HUDEP-2 (cell line): ENCODE data around the gene CPNE9.

Source experiments
- DNase-seq, 76 experiments: peaks; one replicate each; lab custom pipeline; 2025; ENCODE audit not compliant: unreplicated experiment in 76 of 76; lab: John Stamatoyannopoulos, UW

CPNE9 gene

DNA sequence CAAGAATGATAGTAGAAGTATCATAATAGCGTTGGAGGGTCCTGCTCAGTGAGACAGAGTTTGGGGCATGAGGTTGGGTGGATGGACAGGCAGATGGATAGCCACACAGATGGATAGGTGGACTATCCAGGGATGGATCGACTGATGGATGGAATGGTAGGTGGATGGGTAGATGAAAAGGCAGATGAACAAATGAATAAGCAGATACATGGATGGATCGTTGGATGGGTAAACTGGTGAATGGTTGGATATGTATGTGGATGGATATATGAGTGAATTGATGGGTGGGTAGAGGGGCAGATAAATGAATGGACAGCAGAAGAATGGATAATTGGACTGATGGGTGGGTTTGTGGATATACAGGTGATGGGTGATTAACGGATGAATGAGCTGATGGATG is 9.5 kb downstream of the CPNE9 start:
- no peak for DNase-seq

DNA sequence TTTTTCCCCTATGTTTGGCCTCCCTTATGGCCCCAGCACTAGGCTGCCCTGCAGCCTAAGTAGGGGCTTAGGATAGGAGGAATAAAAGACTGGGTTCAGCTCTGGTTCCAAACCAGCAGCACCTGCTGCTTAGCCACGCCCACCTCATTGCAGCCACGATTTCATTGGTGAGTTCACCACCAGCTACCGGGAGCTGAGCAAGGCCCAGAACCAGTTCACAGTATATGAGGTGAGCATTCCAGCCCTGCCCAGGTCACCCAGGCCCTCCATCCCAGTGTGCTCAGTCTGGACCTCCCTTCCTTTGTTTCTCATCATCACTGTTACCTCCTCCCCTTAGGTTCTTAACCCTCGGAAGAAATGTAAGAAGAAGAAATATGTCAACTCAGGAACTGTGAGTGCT is 11.5 kb downstream of the CPNE9 start:
- DNase-seq: peak in 15 of 76 experiments; percentile 7 to 33 (median 14)

DNA sequence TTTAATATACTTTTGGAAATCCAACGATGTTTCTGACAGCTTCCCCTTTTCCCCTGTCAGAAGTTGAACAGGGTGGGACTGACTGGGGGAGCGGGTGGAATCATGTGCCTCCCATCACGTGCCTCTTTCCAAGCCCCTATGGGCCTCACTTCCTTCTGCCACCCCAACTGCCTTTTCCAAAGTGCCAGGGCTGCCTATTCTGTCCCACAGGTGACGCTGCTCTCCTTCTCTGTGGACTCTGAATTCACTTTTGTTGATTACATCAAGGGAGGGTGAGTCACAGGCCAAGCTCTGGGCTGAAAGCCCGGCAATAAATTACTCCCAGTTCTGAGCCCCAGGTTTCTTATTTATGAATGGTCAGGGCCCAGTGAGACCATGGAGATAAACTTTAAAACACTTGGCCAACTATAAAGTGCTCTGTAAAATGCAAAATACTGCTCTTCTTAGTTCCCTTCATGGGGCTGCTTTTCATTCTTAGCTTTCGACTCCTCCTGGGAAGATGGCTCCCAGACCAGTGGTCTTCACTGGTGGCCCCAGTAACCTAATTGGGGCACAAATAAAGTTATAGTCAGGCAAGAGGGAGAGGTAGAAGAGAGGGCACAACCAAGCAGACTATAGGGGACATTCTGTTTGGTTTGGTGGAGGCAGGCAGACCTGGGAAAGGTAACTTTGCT is 12.3 kb downstream of the CPNE9 start:
- DNase-seq: peak in 73 of 76 experiments; percentile 18 to 90 (median 76)

DNA sequence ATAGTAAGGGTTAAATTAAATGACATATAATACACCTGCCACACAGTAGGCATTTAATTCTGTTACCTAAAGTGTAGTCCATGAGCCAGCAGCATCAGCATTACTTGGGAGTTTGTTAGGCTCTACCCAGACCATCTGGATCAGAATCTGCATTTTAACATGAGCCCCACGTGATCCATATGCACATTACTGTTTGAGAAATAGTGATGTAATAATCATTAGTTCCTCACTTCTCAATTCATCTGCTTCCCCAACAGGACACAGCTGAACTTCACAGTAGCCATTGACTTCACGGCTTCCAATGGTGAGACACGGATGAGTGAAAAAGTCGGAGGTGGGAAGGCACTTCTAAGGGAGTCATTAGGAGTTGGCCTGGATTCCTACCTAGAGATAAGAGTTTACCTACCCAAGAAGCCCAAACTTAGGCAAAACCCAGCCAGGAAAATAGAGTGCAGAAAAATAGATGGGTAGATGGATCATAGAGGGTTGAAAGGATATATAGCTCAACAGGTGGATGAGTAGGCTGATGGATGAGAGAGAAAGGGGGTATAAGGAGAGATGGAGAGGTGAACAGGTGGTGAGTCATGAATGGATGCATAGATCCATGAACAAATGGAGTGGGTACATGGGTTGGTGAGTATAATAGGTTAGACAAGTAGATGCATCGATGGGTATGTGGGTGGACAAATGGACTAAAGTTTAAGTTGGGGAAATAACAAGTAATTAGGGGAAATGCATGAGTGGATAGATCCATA is 13.3 kb downstream of the CPNE9 start:
- no peak for DNase-seq

DNA sequence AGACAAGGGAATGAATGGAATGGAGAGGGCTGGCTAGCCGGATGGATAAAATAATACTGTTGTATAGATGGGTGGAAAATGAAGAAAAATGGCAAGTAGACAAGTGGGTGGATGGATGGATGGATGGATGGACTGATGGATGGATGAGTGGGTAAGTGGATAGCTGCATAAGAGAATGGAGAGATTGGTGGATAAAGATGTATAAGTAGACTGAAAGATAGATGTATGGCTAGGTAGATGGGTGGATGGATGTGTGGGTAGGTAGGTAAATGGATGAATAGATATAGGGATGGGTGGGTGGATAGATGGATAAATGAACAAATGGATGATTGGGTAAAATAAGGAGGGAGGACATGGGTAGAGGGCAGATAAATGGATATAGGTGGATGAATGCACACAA is 13.9 kb downstream of the CPNE9 start:
- no peak for DNase-seq

DNA sequence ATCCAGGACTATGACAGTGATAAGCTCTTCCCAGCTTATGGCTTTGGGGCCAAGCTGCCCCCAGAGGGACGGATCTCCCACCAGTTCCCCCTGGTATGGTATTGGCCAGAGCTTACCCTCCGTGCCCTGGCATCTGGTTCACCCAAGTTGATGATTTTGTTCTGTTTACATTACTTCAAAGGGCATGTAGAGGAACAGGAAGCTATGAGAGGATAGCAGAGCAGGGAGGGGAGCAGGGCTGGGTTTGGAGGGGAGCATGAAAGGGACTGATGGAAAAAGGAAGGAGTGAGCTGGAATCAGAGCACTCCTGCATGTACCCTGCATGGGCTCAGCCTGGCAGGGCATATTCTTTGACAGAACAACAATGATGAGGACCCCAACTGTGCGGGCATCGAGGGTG is 14.5 kb downstream of the CPNE9 start:
- no peak for DNase-seq

DNA sequence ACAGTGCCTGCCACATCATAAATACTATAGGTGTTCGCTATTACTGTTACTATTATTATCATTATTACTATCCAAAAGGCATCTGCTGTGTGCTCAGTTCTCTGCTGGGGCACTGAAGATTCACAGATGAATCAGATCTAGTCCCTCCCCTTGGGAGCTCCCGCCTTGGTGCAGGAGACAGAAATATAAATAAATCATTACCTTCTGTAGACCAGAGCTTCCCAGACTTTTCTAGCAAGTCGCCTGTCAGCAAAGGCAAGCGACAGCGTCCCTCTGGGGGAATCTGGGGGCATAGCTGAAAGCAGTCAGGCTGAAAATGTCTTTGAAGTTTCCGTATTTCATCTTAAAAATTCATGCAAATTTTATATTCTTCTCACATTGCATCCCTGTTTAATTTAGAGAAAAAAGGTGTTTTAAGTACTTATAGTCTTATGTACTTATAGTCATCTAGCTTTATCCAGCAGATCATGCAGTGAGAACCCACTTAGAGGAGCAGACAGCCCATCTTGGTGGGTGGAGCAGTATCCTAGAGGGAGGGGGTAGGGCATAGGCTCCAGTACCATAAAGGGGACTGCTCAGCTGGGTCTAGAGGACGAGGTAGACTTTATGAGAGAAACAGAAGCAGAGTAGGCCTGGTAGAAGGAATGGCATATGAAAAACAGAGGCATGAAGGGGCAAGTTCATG is 17.5 kb downstream of the CPNE9 start:
- no peak for DNase-seq

DNA sequence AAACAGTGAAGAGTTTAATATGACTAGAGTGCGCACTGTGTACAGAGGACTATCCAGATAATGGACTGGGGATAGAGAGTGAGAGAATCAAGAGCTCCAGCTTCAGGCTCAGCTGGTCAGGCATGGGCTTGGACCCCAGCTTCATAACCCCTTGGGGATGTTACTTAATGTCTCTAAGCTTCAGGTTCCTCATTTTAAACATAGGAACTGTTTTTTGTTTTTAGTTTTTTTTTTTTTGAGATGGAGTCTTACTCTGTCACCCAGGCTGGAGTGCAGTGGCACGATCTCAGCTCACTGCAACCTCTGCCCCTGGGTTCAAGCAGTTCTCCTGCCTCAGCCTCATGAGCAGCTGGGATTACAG is 18.0 kb downstream of the CPNE9 start:
- no peak for DNase-seq

DNA sequence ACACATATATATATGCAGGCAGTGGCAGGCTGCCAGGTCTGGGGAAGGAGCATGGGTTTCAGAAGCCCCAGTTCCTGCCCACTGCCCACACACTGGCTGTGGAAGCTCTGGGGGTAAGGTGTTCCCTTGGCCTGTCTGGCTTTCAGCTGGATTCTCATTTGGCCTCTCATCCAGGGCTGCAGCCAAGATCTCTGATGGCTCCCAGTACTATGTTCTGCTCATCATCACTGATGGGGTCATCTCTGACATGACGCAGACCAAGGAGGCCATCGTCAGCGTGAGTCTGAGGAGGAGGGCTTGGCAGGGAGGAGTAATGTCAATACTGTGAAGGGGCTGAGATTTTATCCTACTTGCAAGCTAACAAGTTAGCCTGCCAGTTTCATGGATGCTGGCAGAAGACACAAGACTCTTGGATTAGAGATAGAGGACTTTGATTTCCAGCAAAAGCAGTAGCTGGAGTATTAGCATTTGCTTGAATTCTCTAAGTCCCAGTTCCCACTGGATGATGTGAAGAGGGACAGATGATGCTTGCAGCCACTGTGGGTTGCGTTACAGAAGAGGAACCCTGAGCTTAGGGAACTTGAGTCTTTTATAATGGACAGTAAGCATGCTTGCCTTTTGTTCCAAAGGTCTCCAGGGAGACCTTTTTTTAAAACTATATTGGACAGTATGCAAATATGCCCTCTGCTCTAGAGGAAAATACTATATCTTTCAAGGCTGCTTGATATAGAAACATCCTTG is 22.3 kb downstream of the CPNE9 start:
- DNase-seq: no peak

DNA sequence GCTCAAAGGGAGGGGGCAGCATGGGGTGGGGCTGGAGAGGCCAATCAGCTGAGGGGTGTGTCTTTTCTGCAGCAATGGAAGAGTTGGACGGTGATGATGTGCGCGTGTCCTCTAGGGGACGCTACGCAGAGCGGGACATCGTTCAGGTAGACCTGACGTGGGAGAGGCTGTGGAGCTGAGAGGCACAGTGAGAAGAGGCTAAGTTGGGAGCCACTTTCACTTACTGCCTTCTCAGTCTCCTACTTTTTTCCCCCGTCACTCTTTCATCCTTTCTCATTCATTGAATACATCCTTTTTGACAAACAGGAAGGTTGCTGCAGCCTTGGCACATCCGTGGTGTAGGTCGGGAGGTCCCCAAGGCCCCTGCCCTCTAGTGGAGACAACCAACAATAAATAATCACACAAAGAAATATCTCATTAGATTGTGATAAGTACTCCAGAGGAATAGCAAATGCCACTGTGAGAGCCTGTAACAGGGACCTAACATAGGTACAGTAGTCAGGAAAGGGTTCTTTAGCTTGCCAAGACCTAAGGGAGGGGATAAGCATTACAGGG is 23.5 kb downstream of the CPNE9 start:
- DNase-seq: peak in 36 of 76 experiments; percentile 5 to 71 (median 32)

DNA sequence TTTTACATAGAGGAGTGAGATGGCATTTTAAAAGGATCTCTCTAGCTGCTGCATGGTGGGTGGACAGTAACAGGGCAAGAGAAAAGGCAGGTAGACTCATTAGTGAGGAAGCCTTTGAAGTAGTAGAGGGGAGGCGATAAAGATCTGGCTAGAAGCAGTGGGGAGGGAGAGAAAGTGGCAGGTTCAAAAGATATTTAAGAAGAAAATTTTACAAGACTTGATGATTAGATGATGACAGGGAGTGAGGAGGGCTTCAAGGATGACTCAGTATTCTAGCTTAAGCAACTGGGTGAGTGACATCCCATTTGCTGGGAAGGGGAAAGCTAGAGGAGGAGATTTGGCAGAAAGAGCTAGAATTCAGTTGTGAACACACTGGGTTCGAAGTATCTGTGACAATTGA is 24.1 kb downstream of the CPNE9 start:
- no peak for DNase-seq

DNA sequence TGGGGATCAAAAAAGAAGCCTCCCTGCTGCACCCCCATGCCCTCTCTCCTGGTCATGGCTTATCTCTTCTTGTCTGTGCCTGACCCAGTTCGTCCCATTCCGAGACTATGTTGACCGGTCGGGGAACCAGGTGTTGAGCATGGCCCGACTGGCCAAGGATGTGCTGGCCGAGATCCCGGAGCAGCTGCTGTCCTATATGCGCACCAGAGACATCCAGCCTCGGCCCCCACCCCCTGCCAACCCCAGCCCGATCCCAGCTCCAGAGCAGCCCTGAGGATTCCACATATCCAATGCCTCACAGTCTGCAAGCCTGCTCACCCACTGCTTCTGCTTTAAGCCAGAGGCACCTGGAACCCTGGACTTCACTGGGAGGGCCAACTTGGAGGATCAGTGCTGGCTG is 25.8 kb downstream of the CPNE9 start:
- DNase-seq: no peak

DNA sequence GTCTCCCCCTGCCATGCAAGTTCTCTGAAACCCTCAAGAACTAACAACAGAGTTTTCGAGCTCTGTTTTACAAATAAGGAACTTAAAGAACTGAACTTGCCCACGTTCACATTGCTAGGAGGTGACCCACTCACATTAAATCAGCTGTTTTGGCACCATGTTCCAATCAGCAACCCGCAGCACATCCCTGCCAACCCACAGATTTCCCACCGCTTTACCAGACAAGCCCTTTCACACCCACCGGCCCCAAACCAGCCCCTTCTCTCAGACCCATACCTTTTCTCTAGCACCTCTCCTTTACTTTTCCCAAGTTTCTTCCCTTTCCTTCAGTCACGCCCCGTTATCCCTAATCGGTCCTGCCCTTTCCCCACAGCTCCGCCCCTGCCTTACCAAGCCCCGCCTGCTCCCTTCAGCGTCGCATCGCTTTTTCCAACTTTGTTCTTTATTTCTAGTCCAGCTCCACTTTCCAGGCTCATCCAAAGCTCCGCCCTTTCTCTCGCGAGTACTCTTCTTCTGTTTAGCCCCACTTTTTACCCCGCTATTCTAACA is 27.1 kb downstream of the CPNE9 start:
- DNase-seq: peak in 6 of 76 experiments; percentile 49 to 72 (median 65)

DNA sequence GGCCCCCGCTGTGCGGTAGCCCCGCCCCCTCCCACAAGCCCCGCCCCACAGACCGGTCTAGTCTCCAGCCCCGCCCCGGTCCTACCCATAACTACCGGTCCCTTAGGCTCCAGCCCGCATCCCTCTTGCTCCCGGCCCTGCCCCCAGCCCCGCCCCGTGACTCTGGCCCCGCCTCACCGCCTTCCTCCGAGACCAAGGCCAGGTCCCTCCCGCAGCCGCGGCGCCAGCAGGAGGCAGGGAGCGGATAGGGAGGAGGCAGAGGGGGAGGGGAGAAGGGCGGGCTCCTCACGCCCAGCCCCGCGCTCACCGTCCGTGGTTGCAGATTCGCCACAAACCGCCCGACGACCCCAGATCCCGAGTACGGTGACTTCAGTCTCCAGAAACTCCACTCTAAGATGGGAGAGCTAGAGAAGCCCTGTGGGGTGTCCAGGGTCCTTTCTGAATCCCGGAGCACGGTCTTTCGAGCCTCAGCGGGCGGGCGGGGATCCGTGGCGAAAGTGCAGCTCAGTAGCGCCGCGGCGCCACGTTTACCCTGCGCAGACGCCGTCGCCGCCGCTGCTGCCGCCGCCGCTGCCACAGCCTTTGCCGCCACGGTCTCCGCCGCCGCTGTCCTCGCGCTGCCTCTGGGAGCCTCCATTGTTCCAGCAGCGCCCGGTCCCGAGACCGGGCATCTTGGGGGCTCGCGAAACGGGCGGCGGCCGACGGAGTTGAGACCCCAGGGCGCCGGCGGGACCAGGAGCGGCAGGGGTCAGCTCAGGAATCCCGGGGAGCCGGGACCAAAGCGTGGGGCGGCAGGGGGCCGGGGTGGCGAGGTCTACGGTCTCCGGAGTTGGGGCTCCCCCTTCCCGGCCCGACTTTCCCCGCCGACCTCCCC is 27.8 kb downstream of the CPNE9 start, which contains the start of gene BRPF1:
TSS of gene BRPF1 (plus strand) at position 530 of the 874 bp plus-strand sequence. CDS start 2,406 bp downstream, outside the sequence.
- peak; percentile 65 to 99 (median 98) for DNase-seq

DNA sequence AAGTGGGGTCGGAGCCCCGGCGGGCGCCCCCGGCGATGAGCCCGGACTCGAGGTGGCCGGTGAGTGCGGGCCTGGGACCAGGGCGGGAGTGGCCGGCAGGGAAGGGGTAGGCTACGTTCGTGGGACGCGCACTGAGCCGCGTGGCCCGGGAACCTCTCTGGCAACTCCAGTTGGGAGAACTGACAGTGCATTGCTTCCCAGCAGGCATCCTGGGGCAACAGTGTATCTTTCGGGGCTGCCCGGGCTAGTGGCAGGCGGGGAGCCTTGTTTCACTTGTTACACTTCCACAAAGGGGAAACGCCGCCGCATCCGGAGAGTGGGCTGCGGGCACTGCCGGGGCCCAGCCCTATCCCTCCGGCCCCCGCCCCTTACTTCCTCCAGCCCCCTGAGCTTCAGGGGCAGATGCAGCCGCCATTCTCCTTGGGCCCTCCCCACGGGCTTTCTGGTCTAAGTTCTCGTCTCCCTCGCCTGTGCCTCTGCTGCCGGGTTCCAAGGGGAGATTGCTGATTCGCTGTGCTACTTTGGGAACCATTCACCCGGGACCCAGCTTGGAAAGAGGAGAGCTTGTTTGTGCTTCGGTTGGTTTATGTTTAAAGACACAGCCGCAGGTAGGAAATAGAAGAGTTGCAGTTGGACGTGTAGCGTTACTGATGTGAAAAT is 28.6 kb downstream of the CPNE9 start:
- peak in 2 of 76 experiments; percentile 12 to 13 for DNase-seq

DNA sequence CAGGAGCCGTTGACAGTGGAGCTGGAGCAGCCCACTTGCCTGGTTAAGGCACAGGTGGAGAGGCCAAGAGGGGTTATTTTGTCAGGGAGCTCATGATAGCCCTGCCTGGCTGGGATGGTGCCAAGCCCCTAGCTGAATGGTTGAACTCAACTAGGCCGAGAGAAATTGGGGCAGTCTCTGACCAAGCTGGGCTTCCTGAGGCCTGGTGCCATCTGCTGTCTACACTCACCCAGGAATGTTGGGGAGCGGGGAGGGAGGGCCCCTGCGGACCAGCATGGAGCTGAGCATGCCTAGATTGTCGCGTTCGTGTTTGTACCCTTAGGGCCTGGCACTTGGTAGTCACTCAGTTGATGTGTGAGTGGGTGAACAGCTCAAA is 29.1 kb downstream of the CPNE9 start:
- peak in 7 of 76 experiments; percentile 4 to 24 (median 8) for DNase-seq

DNA sequence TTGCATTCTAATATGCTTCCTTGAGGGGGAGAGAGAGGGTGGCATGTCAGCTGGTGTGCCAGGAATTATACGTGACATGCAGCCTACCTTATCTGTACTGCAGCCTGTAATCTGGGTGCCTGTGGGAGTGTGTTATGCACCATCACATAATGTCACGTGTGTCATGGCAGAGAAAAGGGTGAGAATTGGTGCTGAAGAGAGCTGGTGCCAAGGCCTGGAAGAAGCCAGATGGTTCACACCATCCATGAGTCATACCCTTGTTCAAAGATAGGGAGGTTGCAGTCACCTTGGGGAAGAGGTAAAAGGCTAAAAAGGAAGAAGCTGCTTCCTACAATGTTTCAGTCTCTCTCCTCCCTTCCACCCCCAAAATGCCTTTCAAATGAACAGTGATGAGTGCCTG is 33.2 kb downstream of the CPNE9 start:
- peak in 72 of 76 experiments; percentile 9 to 85 (median 55) for DNase-seq

DNA sequence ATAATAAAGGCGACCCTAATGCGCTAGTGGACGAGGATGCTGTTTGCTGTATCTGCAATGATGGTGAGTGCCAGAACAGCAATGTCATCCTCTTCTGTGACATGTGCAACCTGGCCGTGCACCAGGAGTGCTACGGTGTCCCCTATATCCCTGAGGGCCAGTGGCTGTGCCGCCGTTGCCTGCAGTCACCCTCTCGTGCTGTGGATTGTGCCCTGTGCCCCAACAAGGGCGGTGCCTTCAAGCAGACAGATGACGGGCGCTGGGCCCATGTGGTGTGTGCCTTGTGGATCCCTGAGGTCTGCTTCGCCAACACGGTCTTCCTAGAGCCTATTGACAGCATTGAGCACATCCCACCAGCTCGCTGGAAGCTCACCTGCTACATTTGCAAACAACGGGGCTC is 35.5 kb downstream of the CPNE9 start:
- DNase-seq: no peak

DNA sequence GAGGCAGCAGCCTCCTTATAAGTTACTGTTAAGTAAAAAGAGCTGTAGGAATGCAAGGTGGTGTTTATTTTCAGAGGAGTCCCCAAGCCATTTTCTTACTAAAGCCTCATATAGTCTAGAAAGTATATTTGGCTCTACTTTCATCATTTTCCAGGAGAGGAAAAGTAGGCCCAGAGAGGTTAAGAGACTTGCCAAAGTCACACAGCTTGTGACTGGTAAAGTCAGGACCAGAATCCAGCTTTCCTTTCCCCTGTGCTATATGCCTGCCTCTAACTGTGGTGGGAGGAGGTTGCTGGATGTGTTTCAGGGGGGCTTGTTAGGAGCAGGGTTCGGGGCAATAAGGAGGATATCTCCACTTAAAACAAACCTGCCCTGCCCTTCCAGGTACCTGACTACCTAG is 38.9 kb downstream of the CPNE9 start:
- DNase-seq: no peak
